Left lung (tissue), 10 donors: ENCODE data around the gene RFXAP. TPM values are rescaled to one million over a fixed set of nuclear protein-coding genes. Genes with fewer than 3 reads are reported as not detected.

Source experiments
- ATAC-seq: fragments of 200-7000 bp; cut with Tn5 transposase; one replicate; pipeline ENCODE4 v1.9.1; 2020; ENCODE audit warnings: moderate library complexity
- DNase-seq, 4 donors: peaks; one replicate each; pipeline ENCODE4 v3.0.0-alpha.2; 2013 to 2020
- H3K27ac ChIP-seq, 2 donors: fragments of 200-600 bp; sonication (generic) in 1 of 2; one replicate each; pipeline versions ENCODE4 v1.5.0 to v1.8.0; 2020 to 2021
- H3K27me3 ChIP-seq, 2 donors: fragments of 200-600 bp; sonication (generic) in 1 of 2; one replicate each; pipeline versions ENCODE4 v1.5.0 to v1.8.0; 2020 to 2021
- H3K36me3 ChIP-seq, 2 donors: fragments of 200-600 bp; sonication (generic) in 1 of 2; one replicate each; pipeline versions ENCODE4 v1.5.0 to v1.8.0; 2020 to 2021
- H3K4me1 ChIP-seq, 2 donors: fragments of 200-600 bp; one replicate each; pipeline ENCODE4 v1.8.0; 2021
- H3K4me3 ChIP-seq, 2 donors: fragments of 200-600 bp; sonication (generic) in 1 of 2; one replicate each; pipeline versions ENCODE4 v1.5.0 to v1.8.0; 2020 to 2021; ENCODE audit warnings: mild to moderate bottlenecking in 1 of 2
- H3K9me3 ChIP-seq, 2 donors: fragments of 200-600 bp; sonication (generic) in 1 of 2; one replicate each; pipeline versions ENCODE4 v1.5.0 to v1.8.0; 2020 to 2021
- CTCF ChIP-seq, 2 donors: fragments of 200-600 bp; sonication (generic) in 1 of 2; IDR thresholded peaks; one replicate each; pipeline versions ENCODE4 v1.5.0 to v1.8.0; 2021; ENCODE audit warnings: antibody characterized with exemption in 2 of 2
- intact Hi-C, 2 donors: fragments of 100-400 bp; cut with DNase I; formaldehyde crosslinking; loops; one replicate each; pipeline versions ENCODE4 v1.11.2 to v1.14.2; 2022
- polyA plus RNA-seq, 6 donors: library from polyadenylated mRNA; unstranded; fragments of 120-200 nt; gene quantifications; one replicate each; pipeline ENCODE4 v1.2.1, GENCODE V29; 2013; ENCODE audit not compliant: insufficient read length in 6 of 6
- total RNA-seq, 2 donors: library from RNA; stranded (reverse); fragmentation: NEBNext Ultra II Directional; extraction: Animal tissue kit (Norgen Biotek cat#: 25700); gene quantifications; one replicate each; pipeline ENCODE4 v1.2.1, GENCODE V29; 2021
- donor health status: DM: no; HTN: yes; CAD: no.
- donor health status: DM: no; HTN: no; CAD: no.

RFXAP gene
- total and polyA plus RNA-seq, 8 donors = 3.6 to 23.4 (median 17.8) TPM

GRCh38 chr13:36841391-36841790 is 22.4 kb downstream of the RFXAP start:
- H3K27ac ChIP-seq = no peak overlapping the region
- no peak overlapping the region for H3K4me3 ChIP-seq
- H3K9me3 ChIP-seq = no peaks in the 10 kb centered on the region
- intact Hi-C loops = no loop called here
- no peak for TF ChIP-seq CTCF (IDR thresholded peaks at IDR 0.05)
- H3K4me1 ChIP-seq = no peaks in the 10 kb centered on the region
- H3K36me3 ChIP-seq = no peaks in the 10 kb centered on the region
- ATAC-seq (peak; percentile 70), DNase-seq (peak in 1 of 4 donors; percentile 21)
- no peaks in the 10 kb centered on the region for H3K27me3 ChIP-seq

- TF ChIP-seq CTCF (IDR thresholded peaks at IDR 0.05) = no peak
- H3K4me1 ChIP-seq = no peaks in the 10 kb centered on the region
- no peak overlapping the region for H3K27ac ChIP-seq
- intact Hi-C loops = no loop called here
- no peak overlapping the region for H3K4me3 ChIP-seq
- ATAC-seq (no peak), DNase-seq (peak in 1 of 4 donors; percentile 10)
- H3K27me3 ChIP-seq = no peaks in the 10 kb centered on the region
- no peaks in the 10 kb centered on the region for H3K36me3 ChIP-seq
- H3K9me3 ChIP-seq = no peaks in the 10 kb centered on the region
Measured at GRCh38 chr13:36847606-36848005, 28.6 kb downstream of the RFXAP start.

- Histone ChIP-seq H3K27me3 (no peaks in the 10 kb centered on the region), H3K4me1 (no peaks in the 10 kb centered on the region), H3K27ac (no peak overlapping the region), H3K9me3 (no peaks in the 10 kb centered on the region), H3K36me3 (peaks cover 0 to 5% of the 10 kb centered on the region in 2 donors), H3K4me3 (no peak overlapping the region)
- TF ChIP-seq CTCF (IDR thresholded peaks at IDR 0.05) = no peak
- intact Hi-C loops = no loop called here
- ATAC-seq (peak; percentile 12), DNase-seq (no peak)
Measured at GRCh38 chr13:36848199-36848982, 29.4 kb downstream of the RFXAP start.

- peaks cover 0 to 5% of the 10 kb centered on the region in 2 donors for H3K36me3 ChIP-seq
- DNase-seq (no peak), ATAC-seq (no peak)
- no peaks in the 10 kb centered on the region for H3K4me1 ChIP-seq
- intact Hi-C loops = loop anchor here in 1 of 2 donors (10.0 kb wide), 1 partner anchor 134 kb away; no protein-coding TSS in a partner anchor
- H3K27ac ChIP-seq = no peak overlapping the region
- no peaks in the 10 kb centered on the region for H3K27me3 ChIP-seq
- TF ChIP-seq CTCF (IDR thresholded peaks at IDR 0.05) = no peak
- H3K4me3 ChIP-seq = no peak overlapping the region
- no peaks in the 10 kb centered on the region for H3K9me3 ChIP-seq
Measured at GRCh38 chr13:36850790-36851438, 31.9 kb downstream of the RFXAP start.

GRCh38 chr13:36857253-36857652 is 38.2 kb downstream of the RFXAP start:
- H3K4me3 ChIP-seq = no peak overlapping the region
- H3K27me3 ChIP-seq = no peaks in the 10 kb centered on the region
- H3K9me3 ChIP-seq = no peaks in the 10 kb centered on the region
- DNase-seq (no peak), ATAC-seq (no peak)
- peaks cover 0 to 5% of the 10 kb centered on the region in 2 donors for H3K36me3 ChIP-seq
- intact Hi-C loops = loop anchor here in 1 of 2 donors (10.0 kb wide), 1 partner anchor 128 kb away; no protein-coding TSS in a partner anchor
- no peak overlapping the region for H3K27ac ChIP-seq
- no peaks in the 10 kb centered on the region for H3K4me1 ChIP-seq
- TF ChIP-seq CTCF (IDR thresholded peaks at IDR 0.05) = no peak
